IPS-20b (cell line): ENCODE measurements around the gene HIP1R.

Source experiments
- H3K27ac ChIP-seq: one replicate; pipeline ENCODE4 v1.5.1; 2013; ENCODE audit warnings: low read length
- H3K27me3 ChIP-seq: 2 replicates; pipeline ENCODE4 v1.6.1; 2013; ENCODE audit warnings: mild to moderate bottlenecking, low read length, inconsistent platforms; ENCODE audit not compliant: insufficient read depth
- H3K36me3 ChIP-seq: 2 replicates; pipeline ENCODE4 v1.6.1; 2013; ENCODE audit warnings: low read depth, mild to moderate bottlenecking, inconsistent platforms, low read length, moderate library complexity; ENCODE audit not compliant: insufficient read depth
- H3K4me1 ChIP-seq: 2 replicates; pipeline ENCODE4 v1.6.1; 2013; ENCODE audit warnings: mild to moderate bottlenecking, control low read depth, inconsistent platforms, low read length, moderate library complexity; ENCODE audit not compliant: insufficient read depth
- H3K4me3 ChIP-seq: 2 replicates; pipeline ENCODE4 v1.5.1; 2013; ENCODE audit warnings: mild to moderate bottlenecking, low read length, inconsistent platforms
- H3K9ac ChIP-seq: 2 replicates; pipeline ENCODE4 v1.6.1; 2013; ENCODE audit warnings: low read depth, mild to moderate bottlenecking, inconsistent platforms, low read length, moderate library complexity
- H3K9me3 ChIP-seq: 2 replicates; pipeline ENCODE4 v1.6.1; 2013; ENCODE audit warnings: mild to moderate bottlenecking, low read depth, low read length, inconsistent platforms; ENCODE audit not compliant: insufficient read depth

Gene HIP1R

DNA sequence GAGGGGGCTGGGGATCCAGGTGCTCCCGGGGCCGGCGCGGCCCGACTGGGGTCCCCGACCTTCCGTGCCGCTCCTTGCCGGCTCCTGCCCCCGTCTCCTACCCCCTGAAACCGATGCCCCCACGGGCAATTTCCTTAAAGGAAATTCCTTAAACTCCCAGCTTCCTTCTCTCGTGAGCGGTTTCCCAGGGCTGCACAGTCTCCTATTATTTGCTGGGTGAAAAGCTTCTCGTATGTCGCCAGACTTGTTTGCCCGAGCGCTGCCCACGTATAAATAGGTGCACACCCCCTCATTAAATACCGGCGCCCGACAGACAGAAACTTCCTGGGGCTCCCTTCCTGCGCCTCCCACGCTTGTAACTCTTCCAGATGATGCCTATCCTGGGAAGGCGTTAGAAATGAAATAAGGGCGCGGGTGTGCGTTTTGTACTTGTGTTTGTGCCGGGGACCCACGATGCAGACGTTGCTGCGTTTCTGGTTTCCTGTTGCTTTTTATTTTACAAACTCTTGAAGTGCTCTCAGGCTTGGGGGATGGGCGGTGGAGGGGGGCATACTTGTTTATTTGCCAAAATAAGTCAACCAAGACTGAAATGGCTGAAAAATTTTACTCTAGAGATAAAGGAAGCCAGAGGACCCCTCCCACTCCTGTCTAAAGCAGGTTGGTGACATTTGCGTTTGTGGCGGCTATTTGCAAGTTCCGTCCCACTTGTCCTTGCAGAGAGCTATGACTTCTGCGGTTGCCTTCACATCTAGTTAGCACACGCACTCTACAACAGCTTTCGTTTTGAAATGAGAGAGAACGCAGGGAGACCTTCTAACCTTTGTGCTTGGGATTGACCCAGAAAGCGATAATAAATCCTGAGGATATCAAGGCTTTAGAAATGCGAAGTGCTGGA, 1.0 kb downstream of the HIP1R start:
- Histone ChIP-seq H3K27ac (no peak overlapping the region), H3K36me3 (no peaks in the 10 kb centered on the region), H3K9me3 (no peaks in the 10 kb centered on the region), H3K4me3 (peak overlapping the region; percentile 84), H3K27me3 (peaks cover 46% of the 10 kb centered on the region), H3K4me1 (peaks cover 7% of the 10 kb centered on the region; the same call in 1 of the 2 replicates), H3K9ac (peak overlapping the region; percentile 56; the same call in 1 of the 2 replicates)

DNA sequence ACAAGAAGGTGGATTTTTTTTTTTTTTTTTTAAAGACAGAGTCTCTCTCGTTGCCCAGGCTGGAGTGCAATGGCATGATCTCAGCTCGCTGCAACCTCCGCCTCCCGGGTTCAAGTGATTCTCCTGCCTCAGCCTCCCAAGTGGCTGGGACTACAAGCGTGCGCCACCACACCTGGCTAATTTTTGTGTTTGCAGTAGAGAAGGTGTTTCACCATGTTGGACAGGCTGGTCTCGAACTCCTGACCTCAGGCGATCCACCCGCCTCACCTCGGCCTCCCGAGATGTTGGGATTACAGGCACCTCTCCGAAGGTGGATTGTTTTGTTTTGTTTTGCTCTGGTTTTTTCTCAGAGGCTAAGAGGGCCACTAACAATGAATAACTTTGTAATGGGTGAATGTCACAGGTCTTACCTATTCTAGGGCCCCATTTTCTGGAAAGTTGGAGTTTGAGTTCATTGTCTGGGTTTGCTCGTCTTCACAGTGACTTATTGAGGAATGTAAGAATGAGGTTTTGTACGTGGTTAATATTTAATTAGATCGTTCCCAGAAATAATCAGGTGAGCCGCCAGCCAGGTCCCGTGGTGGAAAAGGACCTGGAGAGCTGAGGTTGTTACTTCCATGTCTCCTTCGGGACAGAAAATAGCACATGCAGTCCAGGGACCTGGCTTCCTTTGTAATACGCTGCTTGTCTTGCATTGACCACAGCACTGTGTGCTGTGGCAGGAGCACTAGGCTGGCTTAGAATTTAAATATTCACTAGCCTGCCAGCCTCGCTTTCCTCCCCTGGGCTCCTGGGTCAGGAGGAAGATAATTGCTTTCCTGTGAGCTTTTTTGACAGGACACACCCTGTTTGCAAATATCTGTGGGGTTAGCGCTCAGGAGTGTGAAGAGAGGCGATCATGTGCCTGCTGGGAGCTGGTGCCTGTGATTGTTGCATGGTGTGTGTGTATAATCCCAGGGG, 2.3 kb downstream of the HIP1R start:
- no peak overlapping the region for H3K9ac ChIP-seq
- no peaks in the 10 kb centered on the region for H3K9me3 ChIP-seq
- H3K36me3 ChIP-seq = no peaks in the 10 kb centered on the region
- no peak overlapping the region for H3K27ac ChIP-seq
- no peak overlapping the region for H3K4me3 ChIP-seq
- H3K4me1 ChIP-seq = peaks cover 16% of the 10 kb centered on the region; the same call in 1 of the 2 replicates
- peaks cover 46% of the 10 kb centered on the region for H3K27me3 ChIP-seq

DNA sequence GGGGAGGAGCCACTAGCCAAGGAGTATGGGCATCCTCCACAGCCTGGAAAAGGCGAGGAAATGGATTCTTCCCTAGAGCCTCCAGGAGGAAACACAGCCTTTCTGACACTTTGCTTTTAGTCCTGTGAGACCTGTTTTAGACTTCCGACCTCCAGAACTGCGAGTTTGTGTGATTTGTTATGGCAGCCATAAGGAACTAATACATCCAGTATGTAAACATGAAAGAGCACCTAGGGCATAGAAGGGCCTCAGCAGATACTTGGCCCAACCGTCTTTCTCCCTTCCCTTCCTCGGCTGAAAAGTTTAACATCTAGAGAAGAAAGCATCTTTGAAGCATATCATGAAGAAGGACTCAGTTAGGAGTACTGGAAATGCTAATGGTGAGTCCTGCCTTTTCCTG, 3.6 kb downstream of the HIP1R start:
- no peak overlapping the region for H3K27ac ChIP-seq
- H3K4me1 ChIP-seq = peaks cover 16% of the 10 kb centered on the region; the same call in 1 of the 2 replicates
- H3K9ac ChIP-seq = no peak overlapping the region
- no peaks in the 10 kb centered on the region for H3K9me3 ChIP-seq
- no peaks in the 10 kb centered on the region for H3K36me3 ChIP-seq
- no peak overlapping the region for H3K4me3 ChIP-seq
- H3K27me3 ChIP-seq = peaks cover 38% of the 10 kb centered on the region

DNA sequence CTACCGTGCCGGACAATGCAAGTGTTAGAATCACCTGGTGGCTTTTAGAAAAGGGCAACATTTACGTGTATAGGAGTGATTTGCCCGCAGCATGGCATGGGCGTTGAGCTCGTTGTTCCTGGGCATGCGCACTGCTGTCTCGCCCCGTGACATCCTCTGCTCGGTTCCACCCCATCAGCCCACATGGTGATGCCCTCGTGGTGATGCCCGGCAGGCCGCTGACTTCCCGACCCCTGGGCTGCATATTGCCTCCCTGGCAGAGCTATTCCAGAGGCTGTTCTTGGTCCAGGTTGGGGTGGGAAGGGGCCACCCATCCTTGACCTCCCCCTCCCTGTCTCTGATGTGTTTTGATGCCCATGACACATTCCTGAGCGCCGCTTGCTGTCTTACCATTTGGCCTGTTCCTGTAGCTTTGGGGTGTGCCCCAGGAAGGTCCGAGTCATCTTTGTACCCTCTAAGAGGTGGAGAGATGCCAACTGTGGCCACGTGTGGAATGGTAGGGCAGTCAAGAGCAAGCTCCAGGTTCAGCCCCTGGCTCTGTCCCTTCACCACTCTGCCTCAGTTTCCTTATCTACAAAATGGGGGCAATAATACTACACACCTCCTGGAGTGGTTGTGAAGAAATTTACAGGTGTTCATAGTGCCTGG, 4.8 kb downstream of the HIP1R start:
- Histone ChIP-seq H3K27ac (no peak overlapping the region), H3K36me3 (no peaks in the 10 kb centered on the region), H3K4me1 (peaks cover 16% of the 10 kb centered on the region; the same call in 1 of the 2 replicates), H3K9ac (no peak overlapping the region), H3K4me3 (no peak overlapping the region), H3K9me3 (no peaks in the 10 kb centered on the region), H3K27me3 (peaks cover 35% of the 10 kb centered on the region)

DNA sequence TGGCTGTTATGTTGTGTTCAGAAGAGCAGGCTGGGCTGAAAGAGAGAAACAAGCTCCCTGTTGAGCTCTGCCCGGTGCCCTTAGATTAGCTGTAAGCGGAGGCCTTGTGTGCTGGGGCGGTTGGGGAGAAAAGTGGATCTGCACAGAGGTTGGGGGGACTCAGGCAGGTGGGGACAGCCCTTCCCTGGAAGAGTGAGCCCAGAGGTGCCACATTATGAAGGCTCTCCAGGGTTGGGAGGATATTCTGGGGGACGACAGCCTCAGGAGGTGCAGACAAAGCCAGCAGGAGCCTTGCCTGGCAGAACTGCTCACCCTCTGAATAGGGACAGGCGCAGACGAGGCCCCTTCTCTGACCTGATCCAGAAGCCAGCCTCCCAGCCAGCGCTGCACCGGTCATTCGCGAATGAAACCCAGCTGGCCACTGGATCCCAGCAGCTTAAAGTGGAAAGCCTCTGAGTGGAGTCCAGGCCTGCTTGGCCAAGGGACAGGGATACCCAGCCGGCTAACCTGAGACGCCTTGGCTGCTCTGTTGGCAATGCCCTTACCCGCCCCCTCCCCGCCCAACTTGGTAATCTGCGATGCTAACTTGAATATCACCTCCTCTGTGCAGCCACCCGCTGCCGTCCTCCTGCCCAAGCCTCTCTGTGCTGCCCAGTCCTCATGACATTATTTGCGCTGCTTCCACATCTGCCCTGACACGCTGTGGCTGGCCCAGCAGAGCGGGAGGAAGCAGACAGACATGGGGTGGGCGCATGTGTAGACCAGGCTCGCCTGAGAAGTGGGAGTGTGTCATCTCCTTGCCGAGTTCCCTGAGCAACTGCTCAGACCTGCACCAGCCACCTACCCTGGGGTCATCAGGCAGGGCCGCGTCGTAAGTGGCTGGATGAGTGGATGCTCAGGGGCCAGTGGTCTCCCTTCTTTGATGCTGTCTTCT, 5.6 kb downstream of the HIP1R start:
- H3K27me3 ChIP-seq = peaks cover 35% of the 10 kb centered on the region
- no peak overlapping the region for H3K27ac ChIP-seq
- H3K4me1 ChIP-seq = peaks cover 16% of the 10 kb centered on the region; the same call in 1 of the 2 replicates
- H3K36me3 ChIP-seq = no peaks in the 10 kb centered on the region
- H3K9ac ChIP-seq = no peak overlapping the region
- H3K9me3 ChIP-seq = no peaks in the 10 kb centered on the region
- no peak overlapping the region for H3K4me3 ChIP-seq

DNA sequence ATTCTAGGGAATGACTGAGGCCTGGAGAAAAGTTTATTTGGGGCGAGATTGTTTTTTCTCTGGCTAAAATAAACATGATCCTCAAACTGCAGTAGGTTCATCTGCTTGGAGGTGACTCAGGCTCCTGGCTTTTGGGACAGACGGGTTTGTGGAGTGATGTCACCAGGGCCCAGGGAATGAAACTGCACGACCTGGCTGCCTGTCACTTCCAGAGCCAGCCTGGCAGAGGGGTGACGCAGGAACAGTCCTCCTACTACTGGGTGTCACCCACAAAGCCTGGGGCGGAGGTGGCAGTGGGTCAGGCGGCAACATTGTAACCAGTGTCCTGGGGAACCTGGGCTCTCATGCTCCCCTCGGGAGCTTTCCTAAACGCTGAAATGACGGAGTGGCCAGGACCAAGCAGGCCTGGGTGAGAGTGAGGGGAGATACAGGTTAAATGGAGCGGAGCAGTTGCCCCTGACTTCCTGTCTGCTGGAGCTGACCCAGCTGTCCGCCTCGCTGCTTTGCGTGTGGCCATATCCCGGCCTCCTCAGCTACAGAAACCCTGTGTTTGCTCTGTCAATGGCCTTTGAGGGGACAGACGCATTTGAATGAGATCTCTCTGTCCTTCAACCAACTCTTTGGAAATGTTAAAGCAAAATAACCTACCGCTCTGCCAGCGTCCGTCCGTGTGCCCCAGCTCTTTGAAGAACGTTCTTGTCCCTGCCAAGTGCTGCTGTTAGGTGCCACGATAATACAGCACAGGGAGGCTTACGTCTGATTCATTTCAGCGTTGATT, 6.5 kb downstream of the HIP1R start:
- no peak overlapping the region for H3K4me3 ChIP-seq
- H3K27me3 ChIP-seq = peaks cover 26% of the 10 kb centered on the region
- no peak overlapping the region for H3K9ac ChIP-seq
- no peaks in the 10 kb centered on the region for H3K36me3 ChIP-seq
- H3K27ac ChIP-seq = no peak overlapping the region
- no peaks in the 10 kb centered on the region for H3K9me3 ChIP-seq
- H3K4me1 ChIP-seq = peaks cover 13% of the 10 kb centered on the region; the same call in 1 of the 2 replicates

DNA sequence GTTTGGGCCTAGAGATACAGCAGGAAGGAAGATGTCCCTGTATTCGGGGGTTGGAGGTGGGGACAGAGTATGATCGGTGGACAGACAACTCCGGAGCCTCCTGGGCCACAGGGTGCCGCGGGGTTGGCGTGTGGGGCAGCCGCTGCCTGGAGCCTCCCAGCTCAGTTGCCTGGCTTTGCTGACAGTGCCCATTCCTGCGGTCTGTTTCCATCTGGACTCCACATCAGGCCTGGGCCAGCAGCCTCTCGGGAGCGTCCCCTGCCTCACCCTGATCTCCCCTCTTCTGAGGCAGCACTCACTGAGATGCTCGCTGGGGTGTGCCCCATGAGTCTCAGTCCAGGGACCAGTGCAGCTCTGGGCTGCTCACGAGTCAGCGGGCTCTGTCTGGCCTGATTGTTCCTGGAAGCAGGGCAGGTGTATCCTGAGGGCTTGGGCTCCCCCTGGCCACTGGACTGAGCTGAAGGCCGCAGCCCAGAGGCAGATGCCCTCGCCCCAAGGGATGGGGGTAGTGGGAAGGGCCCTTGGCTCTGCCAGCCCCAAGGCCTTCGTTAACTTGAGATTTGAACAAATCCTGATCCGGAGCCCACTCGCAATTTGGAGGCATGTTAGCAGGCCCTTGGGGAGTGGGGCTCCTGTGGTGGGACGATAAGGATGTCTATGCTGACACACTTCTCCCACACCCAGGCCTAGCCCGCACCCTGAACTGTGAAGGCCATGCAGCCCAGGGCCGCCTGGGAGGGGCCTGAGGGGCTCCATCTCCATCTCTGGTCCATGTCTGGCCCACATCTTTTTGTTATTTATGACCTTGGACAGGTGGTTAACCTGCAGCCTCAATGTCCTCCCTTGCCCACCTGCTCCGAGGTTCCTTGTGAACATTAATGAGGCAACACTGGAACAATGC, 7.5 kb downstream of the HIP1R start:
- Histone ChIP-seq H3K27ac (no peak overlapping the region), H3K4me1 (0 out of 2 replicates have a peak, but pooled peaks cover 10% of the 10 kb centered on the region), H3K36me3 (no peaks in the 10 kb centered on the region), H3K9me3 (no peaks in the 10 kb centered on the region), H3K9ac (no peak overlapping the region), H3K4me3 (no peak overlapping the region), H3K27me3 (peaks cover 16% of the 10 kb centered on the region)

DNA sequence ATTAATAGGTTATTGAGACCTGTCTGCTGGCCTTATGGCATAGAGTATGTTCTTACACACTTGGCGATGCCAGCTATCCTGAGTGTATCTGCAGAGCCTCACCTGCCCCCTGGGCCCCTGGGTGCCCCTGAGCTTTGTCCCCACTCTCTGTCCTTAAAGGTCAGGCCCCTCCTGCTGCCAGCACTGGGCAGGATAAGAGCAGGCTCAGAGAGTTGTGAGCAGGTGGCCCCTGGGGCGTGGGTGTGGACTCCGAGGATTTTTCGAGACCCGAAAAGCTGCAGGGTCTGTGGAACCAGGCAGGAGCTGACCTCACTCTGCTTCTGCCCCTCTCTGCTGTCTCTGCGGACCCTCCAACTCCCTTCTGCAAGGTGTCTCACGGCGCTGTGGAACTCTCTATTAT, 8.2 kb downstream of the HIP1R start:
- Histone ChIP-seq H3K27me3 (peaks cover 9% of the 10 kb centered on the region), H3K9me3 (no peaks in the 10 kb centered on the region), H3K27ac (no peak overlapping the region), H3K36me3 (no peaks in the 10 kb centered on the region), H3K9ac (no peak overlapping the region), H3K4me1 (0 out of 2 replicates have a peak, but pooled peaks cover 10% of the 10 kb centered on the region), H3K4me3 (no peak overlapping the region)

DNA sequence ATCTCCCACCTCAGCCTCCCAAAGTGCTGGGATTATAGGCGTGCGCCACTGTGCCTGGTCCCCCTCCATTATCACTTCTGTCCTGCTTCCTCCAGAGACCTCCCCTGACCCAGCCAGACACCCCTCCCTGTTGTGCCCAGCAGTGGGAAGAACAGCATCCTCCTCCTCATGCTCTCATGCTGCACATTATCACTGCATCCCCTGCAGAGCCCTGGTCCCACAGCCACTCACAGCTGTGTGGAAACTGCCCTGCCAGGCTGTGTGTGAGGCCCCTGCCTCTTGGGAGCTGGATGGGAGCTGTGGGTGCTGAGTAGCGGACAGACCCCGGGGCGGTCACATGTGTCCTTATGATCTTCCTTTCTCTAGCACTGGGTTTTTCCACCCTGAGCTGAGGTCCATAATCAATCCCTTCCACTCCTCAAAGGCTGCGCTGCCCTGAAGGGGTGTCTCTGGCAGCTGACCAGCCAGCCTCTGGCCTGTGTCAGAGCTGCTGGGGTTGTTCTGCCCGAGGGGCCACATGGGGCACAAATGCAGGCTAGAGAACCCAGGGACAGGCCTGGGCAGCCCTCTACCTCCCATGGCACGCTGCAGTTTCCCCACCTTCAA, 9.2 kb downstream of the HIP1R start:
- Histone ChIP-seq H3K27ac (no peak overlapping the region), H3K36me3 (no peaks in the 10 kb centered on the region), H3K4me1 (0 out of 2 replicates have a peak, but pooled peaks cover 10% of the 10 kb centered on the region), H3K27me3 (no peaks in the 10 kb centered on the region), H3K4me3 (no peak overlapping the region), H3K9me3 (no peaks in the 10 kb centered on the region), H3K9ac (no peak overlapping the region)
